Hematopoietic multipotent progenitor cell treated with erythropoietin and hydrocortisone succinate and interleukin-3 and kit ligand, for 4 days (in vitro differentiated cells): ENCODE measurements around the gene FOXP1.
"Not testable (repeated sequence)": the region's sequence is repeated elsewhere in the genome, so short reads cannot be mapped to it uniquely, and the experiment has no call there.

Experiments
- DNase-seq: peaks from one replicate; pipeline ENCODE4 v3.0.0-alpha.2; 2015

Gene FOXP1

GRCh38 chr3:71018799-71019198, 564.7 kb downstream of the FOXP1 start:
- no peak for DNase-seq

GRCh38 chr3:71016178-71016845, 567.2 kb downstream of the FOXP1 start:
- DNase-seq = no peak

DNA sequence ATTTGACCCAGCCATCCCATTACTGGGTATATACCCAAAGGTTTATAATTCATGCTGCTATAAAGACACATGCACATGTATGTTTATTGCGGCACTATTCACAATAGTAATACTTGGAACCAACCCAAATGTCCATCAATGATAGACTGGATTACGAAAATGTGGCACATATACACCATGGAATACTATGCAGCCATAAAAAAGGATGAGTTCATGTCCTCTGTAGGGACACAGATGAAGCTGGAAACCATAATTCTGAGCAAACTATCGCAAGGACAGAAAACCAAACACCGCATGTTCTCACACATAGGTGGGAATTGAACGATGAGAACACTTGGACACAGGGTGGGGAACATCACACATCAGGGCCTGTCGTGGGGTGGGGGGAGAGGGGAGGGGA, 568.9 kb downstream of the FOXP1 start:
- not testable (repeated sequence) for DNase-seq

- DNase-seq = no peak
Observed at GRCh38 chr3:71012971-71013370, 570.6 kb downstream of the FOXP1 start.

- DNase-seq = peak; percentile 57
Observed at GRCh38 chr3:71011565-71012287, 571.8 kb downstream of the FOXP1 start.

GRCh38 chr3:71010726-71011455, 572.6 kb downstream of the FOXP1 start:
- peak; percentile 29 for DNase-seq

DNA sequence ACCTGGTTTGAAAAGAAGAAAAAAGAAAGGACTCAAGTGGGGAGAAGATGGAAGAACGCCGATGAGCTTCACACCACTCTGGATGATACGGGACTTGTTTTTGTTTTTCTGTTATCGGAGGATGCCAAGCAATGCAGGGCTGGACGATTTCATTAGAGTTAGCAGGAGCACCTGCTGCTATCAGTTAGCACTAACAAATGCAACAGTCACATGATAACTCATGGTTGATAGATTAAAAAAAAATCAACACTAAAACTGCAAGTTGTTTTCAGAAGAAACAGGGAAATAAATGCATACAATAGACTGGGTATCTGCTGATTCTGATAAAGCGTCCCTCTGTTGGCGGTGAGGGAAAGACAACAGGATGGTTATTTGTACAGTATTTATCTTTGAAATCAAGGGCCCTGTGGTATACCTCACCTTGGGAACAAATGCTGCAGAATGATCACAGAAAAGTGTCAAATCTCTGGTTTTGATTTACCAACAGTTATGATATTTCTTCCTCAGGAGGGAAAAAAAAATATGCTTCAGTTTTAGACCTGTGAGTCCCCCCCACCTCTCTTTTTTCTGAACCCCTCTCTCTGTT, 575.1 kb downstream of the FOXP1 start:
- peak; percentile 32 for DNase-seq

- peak; percentile 86 for DNase-seq
Observed at GRCh38 chr3:71006810-71007785, 576.4 kb downstream of the FOXP1 start.

GRCh38 chr3:71005702-71006321, 577.7 kb downstream of the FOXP1 start:
- no peak for DNase-seq

GRCh38 chr3:71003511-71003910, 580.0 kb downstream of the FOXP1 start:
- no peak for DNase-seq

DNA sequence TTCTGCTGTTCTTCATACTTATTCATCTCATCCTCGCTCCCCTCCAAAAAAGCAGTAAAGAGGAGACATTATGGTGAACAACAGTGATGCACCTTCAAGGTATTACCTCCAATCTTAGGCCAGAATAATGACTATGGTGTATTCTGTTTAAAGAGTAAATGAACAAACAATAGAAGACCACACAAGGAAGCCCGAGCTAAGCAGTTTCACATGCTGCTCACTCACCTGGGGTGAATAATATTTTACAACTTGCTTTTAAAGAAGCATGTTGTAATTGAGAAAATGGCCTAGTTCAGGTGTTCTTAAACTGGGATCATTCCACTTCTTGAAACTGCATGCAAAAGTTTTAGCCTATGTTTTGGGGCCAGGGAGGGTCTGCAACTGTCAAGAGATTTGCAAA, 581.2 kb downstream of the FOXP1 start:
- DNase-seq = no peak

GRCh38 chr3:71001303-71001830, 582.2 kb downstream of the FOXP1 start:
- no peak for DNase-seq

GRCh38 chr3:71000483-71000882, 583.0 kb downstream of the FOXP1 start:
- no peak for DNase-seq

GRCh38 chr3:70999730-71000129, 583.8 kb downstream of the FOXP1 start:
- DNase-seq = no peak

- DNase-seq = no peak
Observed at GRCh38 chr3:70996082-70996481, 587.4 kb downstream of the FOXP1 start.

DNA sequence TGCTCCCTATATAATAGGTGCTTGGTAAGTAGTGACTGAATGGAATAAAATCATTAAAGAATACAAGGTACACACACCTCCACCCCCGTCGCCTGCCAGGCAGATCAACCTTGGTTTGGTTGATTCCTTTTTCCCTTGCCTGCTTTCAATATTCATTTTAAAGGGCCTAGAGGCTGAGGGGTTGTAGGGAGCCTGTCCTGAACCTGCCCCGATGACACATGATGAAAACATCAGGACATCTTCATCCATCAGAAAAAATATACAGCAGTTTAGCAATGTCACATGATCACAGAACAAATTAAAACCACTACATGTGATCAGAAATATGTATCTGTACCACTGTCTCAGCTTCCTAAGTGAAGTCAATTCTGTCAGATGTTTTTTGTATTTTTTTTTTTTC, 588.9 kb downstream of the FOXP1 start:
- no peak for DNase-seq

DNA sequence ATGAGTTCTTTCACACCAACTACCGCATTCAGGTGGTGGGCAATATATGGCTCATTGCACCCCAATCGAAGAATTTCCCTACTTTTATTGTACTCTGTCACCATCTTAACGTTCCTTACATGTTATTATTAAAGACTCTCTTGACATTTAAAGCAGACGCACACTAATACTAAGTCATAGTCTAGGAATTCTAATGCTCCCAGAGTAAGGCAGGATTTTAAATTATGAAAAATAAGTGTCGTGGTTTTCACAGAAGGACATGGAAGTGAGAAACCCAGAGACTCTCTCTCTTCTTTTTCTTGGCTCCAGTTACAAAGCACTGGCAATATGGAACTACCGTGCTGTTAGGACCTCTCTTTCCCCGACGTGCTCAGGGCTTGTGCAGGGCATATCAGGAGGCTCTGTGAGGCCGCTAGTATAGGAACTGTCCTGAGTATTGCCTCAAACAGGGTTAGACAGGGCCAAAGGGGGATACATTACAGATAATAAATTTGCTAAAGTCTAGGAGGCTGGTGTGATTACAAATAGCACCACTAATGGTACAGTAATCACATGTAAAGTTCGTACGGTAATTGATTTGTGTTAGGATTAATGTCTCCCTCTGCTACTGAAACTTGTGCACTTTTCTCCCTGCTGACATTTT, 590.8 kb downstream of the FOXP1 start:
- DNase-seq = no peak

DNA sequence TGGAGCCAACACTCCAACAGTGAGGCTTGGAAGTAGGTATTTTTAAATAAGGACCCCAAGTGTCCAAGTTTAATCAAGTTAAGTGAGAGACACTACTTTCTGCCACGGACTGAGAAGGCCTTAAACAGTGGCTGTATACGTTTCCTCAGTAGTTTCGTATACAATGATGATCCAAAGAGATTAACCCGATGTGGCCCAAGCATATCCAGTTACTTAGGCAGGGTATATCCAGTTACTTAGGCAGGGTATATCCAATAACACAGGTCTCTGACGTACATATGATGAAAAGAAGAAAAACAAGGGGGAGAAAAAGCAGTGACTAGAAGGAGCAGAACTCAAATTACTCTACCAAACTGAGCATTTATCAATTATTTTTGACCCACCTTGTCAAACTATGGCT, 591.4 kb downstream of the FOXP1 start:
- no peak for DNase-seq

DNA sequence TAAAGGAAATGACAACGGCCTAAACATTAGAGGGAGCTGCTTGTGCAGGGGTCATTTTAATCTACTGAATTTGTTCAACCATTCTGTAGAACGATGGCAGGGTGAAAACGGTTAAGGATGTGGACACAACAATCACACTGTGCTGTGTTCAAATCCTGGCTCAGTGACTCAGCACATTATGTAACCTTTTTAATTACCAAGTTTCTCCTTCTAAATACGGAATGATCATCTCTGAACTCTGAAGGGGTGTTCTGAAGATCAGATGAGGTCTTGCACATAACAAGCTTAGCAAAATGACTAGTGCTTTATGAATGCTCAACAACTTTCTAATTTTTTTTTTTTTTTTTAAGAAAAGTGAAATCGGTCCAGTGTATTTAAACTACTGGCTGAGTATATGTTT, 592.8 kb downstream of the FOXP1 start:
- no peak for DNase-seq

GRCh38 chr3:70990185-70990584, 593.3 kb downstream of the FOXP1 start:
- DNase-seq = no peak

DNA sequence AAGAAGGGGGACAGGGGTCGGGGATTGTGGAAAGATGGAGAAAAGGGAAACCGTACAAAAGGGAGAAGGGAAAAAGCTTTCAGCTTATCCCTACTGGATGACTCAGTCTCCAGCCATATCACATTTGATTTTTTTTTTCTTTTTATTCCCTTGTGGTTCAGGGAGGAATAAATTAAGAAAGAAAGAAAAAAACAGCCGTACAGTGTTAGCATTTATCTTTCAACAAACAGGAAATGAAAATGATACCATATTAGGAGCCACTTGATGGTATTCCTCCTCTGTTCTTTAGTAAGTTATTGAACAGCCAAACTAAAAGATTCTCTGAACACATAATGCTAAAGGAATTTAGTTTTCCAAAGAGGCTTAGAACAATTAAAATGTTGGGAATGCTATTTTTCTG, 594.4 kb downstream of the FOXP1 start:
- DNase-seq = no peak
